ENCODE results near the gene MAGEB3.

Gene MAGEB3

GRCh38 chrX:30282527-30282926 lies 52.1 kb downstream of the MAGEB3 start:
- DNase-seq: no peak

GRCh38 chrX:30283456-30284200 lies 53.2 kb downstream of the MAGEB3 start:
- DNase-seq: no peak

Measured in activated effector memory CD4-positive, alpha-beta T cell treated with anti-CD3 and anti-CD28 coated beads, Interleukin-2, amount 50 U/mL, for 16 hours (primary cell).